Measurements from ENCODE around the gene STK32B. TPM values are rescaled to one million over a fixed set of nuclear protein-coding genes. Genes with fewer than 3 reads are reported as not detected.

Gene STK32B
- total and polyA plus RNA-seq, 2 of the 8 experiments (the other 6 are each of a cell fraction or from before 2014, with no cell fraction given): 2.3 to 2.5 TPM

DNA sequence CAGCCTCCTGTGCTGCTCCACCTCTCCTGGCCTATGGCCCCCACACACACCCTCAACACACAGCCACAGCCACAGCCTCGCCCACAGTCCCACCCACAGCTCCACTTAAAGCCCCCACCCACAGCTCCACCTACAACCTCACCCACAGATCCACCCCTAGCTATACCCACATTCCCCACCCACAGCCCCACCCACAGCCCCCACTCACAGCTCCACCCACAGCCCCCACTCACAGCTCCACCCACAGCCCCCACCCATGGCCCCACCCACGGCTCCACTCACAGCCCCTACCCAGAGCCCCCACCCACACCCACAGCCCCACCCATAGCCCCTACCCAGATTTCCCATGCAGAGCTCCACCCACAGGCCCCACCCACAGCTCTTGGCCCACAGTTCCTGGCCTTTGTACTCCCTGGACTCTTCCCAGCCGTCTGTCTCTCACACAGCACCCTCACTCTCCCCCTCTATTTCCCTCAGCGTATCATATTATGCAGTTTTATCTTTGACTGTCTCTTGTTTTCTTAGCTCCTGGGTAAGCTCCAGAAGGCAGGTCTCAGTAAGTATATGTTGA is 334.5 kb downstream of the STK32B start:
- Histone ChIP-seq H2BK5ac (ENCODE audit: low read depth, low read length) (no peak overlapping the region), H2BK12ac (ENCODE audit: low read depth, low read length) (no peak overlapping the region), H4K91ac (replicated peaks; ENCODE audit: insufficient read length, low read length) (no peak overlapping the region), H3K23ac (ENCODE audit: insufficient read length) (no peak overlapping the region), H3K27me3 (replicated peaks in 1 of 4; ENCODE audit: control insufficient read depth in 3 of 4, extremely low read depth in 1 of 4, insufficient read depth in 3 of 4, low read length in 3 of 4) (no peaks in the 10 kb centered on the region), H3K36me3 (ENCODE audit: control insufficient read depth in 2 of 4, insufficient read depth in 4 of 4, low read length in 3 of 4) (no peaks in the 10 kb centered on the region), H2BK20ac (ENCODE audit: low read length) (no peak overlapping the region), H3K4ac (replicated peaks; ENCODE audit: insufficient read length, low read depth, low read length) (no peak overlapping the region), H3K9ac (replicated peaks in 1 of 4; ENCODE audit: extremely low read depth in 1 of 4, low read depth in 3 of 4, low read length in 3 of 4) (no peak overlapping the region), H3K18ac (ENCODE audit: extremely low read depth, low read length) (no peak overlapping the region), H3K56ac (replicated peaks; ENCODE audit: insufficient read length, low read depth, low read length) (no peak overlapping the region), H3K79me1 (ENCODE audit: low read depth, low read length) (no peaks in the 10 kb centered on the region), H4K20me1 (replicated peaks in 1 of 2; ENCODE audit: control insufficient read depth in 1 of 2, insufficient read depth in 2 of 2, low read length in 2 of 2) (no peaks in the 10 kb centered on the region), H2BK120ac (replicated peaks; ENCODE audit: low read depth, low read length) (no peak overlapping the region), H4K5ac (ENCODE audit: insufficient read length, low read depth, low read length) (no peak overlapping the region), H2AFZ (ENCODE audit: low read length) (no peak overlapping the region), H3K4me1 (replicated peaks in 1 of 4; ENCODE audit: control insufficient read depth in 3 of 4, insufficient read depth in 4 of 4, low read length in 3 of 4) (no peaks in the 10 kb centered on the region), H3K9me3 (ENCODE audit: insufficient read depth in 2 of 2, low read depth in 1 of 2, low read length in 1 of 2) (no peaks in the 10 kb centered on the region), H3K79me2 (ENCODE audit: control insufficient read depth in 1 of 2, insufficient read depth in 2 of 2, low read length in 2 of 2) (no peaks in the 10 kb centered on the region), H2BK15ac (ENCODE audit: low read length) (no peak overlapping the region), H3K14ac (ENCODE audit: insufficient read length) (no peak overlapping the region), H3K27ac (ENCODE audit: low read depth, low read length) (no peak overlapping the region), H2AK5ac (ENCODE audit: low read depth, low read length) (no peak overlapping the region), H4K8ac (ENCODE audit: extremely low read depth, insufficient read depth, low read length) (no peak overlapping the region; the same call in 1 of the 2 replicates), H3K23me2 (ENCODE audit: low read depth, low read length) (no peaks in the 10 kb centered on the region), H3K4me2 (ENCODE audit: insufficient read depth in 1 of 2, low read depth in 2 of 2, low read length in 2 of 2) (no peak overlapping the region), H3K4me3 (ENCODE audit: extremely low read depth in 1 of 4, insufficient read depth in 2 of 4, low read depth in 3 of 4, low read length in 4 of 4) (no peak overlapping the region)
- WGBS, 2 experiments (ENCODE audit: extremely low coverage in 1 of 2, insufficient coverage in 1 of 2, insufficient read length in 1 of 2, insufficient replicate concordance in 2 of 2, low coverage in 1 of 2, low lambda C conversion rate in 2 of 2, missing lambda C conversion rate in 1 of 2): 71% methylated on average over 3 of the region's 4 CpGs; no CpG with 5 or more reads in 1 of the 2 experiments
- POLR2A ChIA-PET (ENCODE audit: partially characterized antibody): no interaction called here
- DNase-seq (ENCODE audit: low read depth in 1 of 2, low spot score in 2 of 2) (no peak), FAIRE-seq (no peak)
- CTCF ChIA-PET (ENCODE audit: partially characterized antibody): interaction anchor here (0.8 to 4.1 kb wide), 4 partner anchors 13 to 391 kb away, joined by 3 to 32 read pairs (median 8); no protein-coding TSS in a partner anchor
- TF ChIP-seq FOSL1 (IDR thresholded peaks at IDR 0.05; ENCODE audit: insufficient read depth, low read depth, low read length) (no peak), NANOG (IDR thresholded peaks at IDR 0.05; ENCODE audit: insufficient read depth, low read depth, low read length, poor library complexity, severe bottlenecking) (no peak), SP1 (IDR thresholded peaks at IDR 0.05; ENCODE audit: low read depth, low read length) (no peak)

Measured in H1 (cell line).